HCT116 (cell line): ENCODE data around the gene P4HB. TPM values are rescaled to one million over a fixed set of nuclear protein-coding genes. Genes with fewer than 3 reads are reported as not detected.
A peak's percentile ranks its signal among the peaks of the same experiment; 100 is the strongest.

Source experiments
- ATAC-seq: fragments of 200-7000 bp; cut with Tn5 transposase; 2 replicates; pipeline ENCODE4 v1.9.1; 2020; ENCODE audit warnings: mild to moderate bottlenecking, moderate library complexity
- BruUV-seq: library from RNA; stranded (reverse); fragments of 400-500 nt; replicated peaks from 2 replicates; lab custom pipeline; 2021; lab: Mats Ljungman, UMichigan
- CTCF ChIA-PET: fragments of 300-600 bp; sonication (Branson Sonifier 250); formaldehyde crosslinking; loops from one replicate; lab custom pipeline; 2021; ENCODE audit warnings: antibody characterized with exemption; lab: Charles Lee
- POLR2A ChIA-PET: fragments of 300-600, 350-600 bp; sonication (Branson Sonifier 250); formaldehyde crosslinking; loops from one replicate; lab custom pipeline; 2021; ENCODE audit warnings: antibody characterized with exemption; lab: Charles Lee
- RAD21 ChIA-PET, 2 experiments: fragments of 300-600 bp; sonication (Branson Sonifier 250); formaldehyde crosslinking; loops; one replicate each; lab custom pipeline; 2023; ENCODE audit warnings: low total read pairs in 2 of 2; ENCODE audit not compliant: uncharacterized antibody in 2 of 2, unreplicated experiment in 2 of 2, low non-redundant PET in 1 of 2; lab: Charles Lee
- DNase-seq: peaks from one replicate; pipeline ENCODE4 v3.0.0-alpha.2; 2010; ENCODE audit warnings: low read depth, low spot score
- H2AFZ ChIP-seq: fragments of 200-600 bp; shearing (Covaris generic), sonication (generic); 2 replicates; pipeline ENCODE4 v1.6.1; 2017; ENCODE audit warnings: low read depth, mixed run types, mixed read lengths, antibody characterized with exemption, low read length; ENCODE audit not compliant: poor library complexity, severe bottlenecking
- H3K27ac ChIP-seq: 2 replicates; pipeline ENCODE4 v1.5.1; 2012; ENCODE audit warnings: low read depth, low read length
- H3K27me3 ChIP-seq: fragments of 200-600 bp; sonication (generic); 2 replicates; pipeline ENCODE4 v1.6.1; 2016; ENCODE audit warnings: mixed run types, low read length, mixed read lengths; ENCODE audit not compliant: insufficient read depth
- H3K36me3 ChIP-seq, 2 experiments: fragments of 200-500 bp in 1 of 2; fragments of 200-600 bp in 1 of 2; sonication (Bioruptor generic) in 1 of 2; sonication (generic) in 1 of 2; 2 replicates each; pipeline versions ENCODE4 v1.5.1 to v1.6.1; 2014 to 2016; ENCODE audit warnings: low read length in 2 of 2, inconsistent platforms in 1 of 2, mixed read lengths in 1 of 2, mixed run types in 1 of 2; ENCODE audit not compliant: insufficient read depth in 2 of 2, control insufficient read depth in 1 of 2
- H3K4me1 ChIP-seq, 2 experiments: fragments of 200-600 bp in 1 of 2; sonication (generic) in 1 of 2; 2 replicates each; pipeline versions ENCODE4 v1.5.1 to v1.6.1; 2012 to 2017; ENCODE audit warnings: low read length in 2 of 2, inconsistent platforms in 1 of 2, mild to moderate bottlenecking in 1 of 2, mixed read lengths in 1 of 2, mixed run types in 1 of 2, moderate library complexity in 1 of 2; ENCODE audit not compliant: insufficient read depth in 2 of 2, control insufficient read depth in 1 of 2
- H3K4me2 ChIP-seq: fragments of 200-600 bp; sonication (generic); 2 replicates; pipeline ENCODE4 v1.6.1; 2017; ENCODE audit warnings: mixed run types, low read length, mixed read lengths
- H3K4me3 ChIP-seq, 2 experiments: fragments of 200-600 bp in 1 of 2; sonication (generic) in 1 of 2; replicated peaks in 1 of 2; 2 replicates each; pipeline ENCODE4 v1.5.1; 2011 to 2016; ENCODE audit warnings: low read length in 2 of 2, control low read depth in 1 of 2, low read depth in 1 of 2, mild to moderate bottlenecking in 1 of 2, mixed read lengths in 1 of 2, mixed run types in 1 of 2
- H3K79me2 ChIP-seq: fragments of 200-600 bp; sonication (generic); 2 replicates; pipeline ENCODE4 v1.6.1; 2017; ENCODE audit warnings: mild to moderate bottlenecking, mixed run types, low read length, moderate library complexity, mixed read lengths; ENCODE audit not compliant: insufficient read depth
- H3K9ac ChIP-seq: fragments of 200-600 bp; sonication (generic); 2 replicates; pipeline ENCODE4 v1.6.1; 2016; ENCODE audit warnings: low read length, mixed read lengths
- H3K9me2 ChIP-seq: fragments of 200-600 bp; sonication (generic), shearing (Covaris generic); 2 replicates; pipeline ENCODE4 v1.6.1; 2017; ENCODE audit warnings: mixed run types, mild to moderate bottlenecking, moderate library complexity; ENCODE audit not compliant: insufficient read depth
- H3K9me3 ChIP-seq, 2 experiments: fragments of 200-500 bp in 1 of 2; fragments of 200-600 bp in 1 of 2; sonication (Bioruptor generic) in 1 of 2; sonication (generic) in 1 of 2; 2 replicates each; pipeline ENCODE4 v1.6.1; 2014 to 2017; ENCODE audit warnings: low read length in 2 of 2, mixed read lengths in 2 of 2, inconsistent platforms in 1 of 2, low read depth in 1 of 2, mild to moderate bottlenecking in 1 of 2, mixed run types in 1 of 2, moderate library complexity in 1 of 2; ENCODE audit not compliant: control insufficient read depth in 1 of 2, insufficient read depth in 1 of 2
- H4K20me1 ChIP-seq: fragments of 200-600 bp; sonication (generic), shearing (Covaris generic); 2 replicates; pipeline ENCODE4 v1.6.1; 2017; ENCODE audit warnings: mixed run types, mild to moderate bottlenecking, moderate library complexity; ENCODE audit not compliant: insufficient read depth
- CTCF ChIP-seq, 3 experiments: fragments of 200-600 bp in 1 of 3; sonication (generic) in 1 of 3; IDR thresholded peaks in 2 of 3; conservative IDR thresholded peaks in 1 of 3; 2 replicates each; pipeline ENCODE4 v1.5.1; 2012 to 2017; ENCODE audit warnings: low read depth in 2 of 3, low read length in 2 of 3, antibody characterized with exemption in 1 of 3, borderline replicate concordance in 1 of 3, control low read depth in 1 of 3, mild to moderate bottlenecking in 1 of 3, mixed read lengths in 1 of 3, mixed run types in 1 of 3, moderate library complexity in 1 of 3; ENCODE audit not compliant: insufficient read depth in 1 of 3
- EGR1 ChIP-seq: IDR thresholded peaks from 2 replicates; pipeline ENCODE4 v1.6.1; 2012; ENCODE audit warnings: low read depth
- FOSL1 ChIP-seq: IDR thresholded peaks from 2 replicates; pipeline ENCODE4 v1.6.1; 2012; ENCODE audit warnings: low read depth
- POLR2AphosphoS5 ChIP-seq: IDR thresholded peaks from 2 replicates; pipeline ENCODE4 v1.6.1; 2011; ENCODE audit warnings: mild to moderate bottlenecking, low read depth, low read length, moderate library complexity
- RAD21 ChIP-seq: IDR thresholded peaks from 2 replicates; pipeline ENCODE4 v1.6.1; 2012; ENCODE audit warnings: low read depth, mild to moderate bottlenecking
- SIN3A ChIP-seq: IDR thresholded peaks from 2 replicates; pipeline ENCODE4 v1.6.1; 2012; ENCODE audit warnings: low read depth
- SP1 ChIP-seq: IDR thresholded peaks from 2 replicates; pipeline ENCODE4 v1.6.1; 2012; ENCODE audit warnings: low read depth
- YY1 ChIP-seq: IDR thresholded peaks from 2 replicates; pipeline ENCODE4 v1.6.1; 2011; ENCODE audit warnings: low read length, low read depth, moderate library complexity, mild to moderate bottlenecking; ENCODE audit not compliant: insufficient replicate concordance; ENCODE audit errors: extremely low read depth
- ZFX ChIP-seq: fragments of 450-650 bp; IDR thresholded peaks from 2 replicates; pipeline ENCODE4 v1.6.1; 2017
- intact Hi-C: fragments of 100-400 bp; cut with micrococcal nuclease; formaldehyde crosslinking; loops from 2 replicates; pipeline ENCODE4 v1.10.0; 2022
- total RNA-seq: library from RNA; stranded (reverse); gene quantifications from one replicate; pipeline ENCODE4 v1.2.1, GENCODE V29; 2021; ENCODE audit not compliant: unreplicated experiment
- TF ChIP-seq, protein P1 (sequence below): IDR thresholded peaks from 2 replicates; pipeline ENCODE4 v1.6.1; 2012; ENCODE audit warnings: low read depth

Gene P4HB
- total RNA-seq, 1 experiment from 2014 or later, result 1,043 TPM

GRCh38 chr17:81845881-81846742 is 14.2 kb downstream of the P4HB start:
- no peak overlapping the region for H3K4me3 ChIP-seq
- no peaks in the 10 kb centered on the region for H3K9me2 ChIP-seq
- ChIA-PET POLR2A (no interaction called here), CTCF (no interaction called here), RAD21 (no interaction called here)
- H3K4me2 ChIP-seq, result no peak overlapping the region
- no peak for DNase-seq
- H3K36me3 ChIP-seq, result peaks cover 46 to 51% of the 10 kb centered on the region in 2 experiments; a peak in 3 of 4 replicates
- TF ChIP-seq EGR1 (no peak), CTCF (IDR thresholded peaks at IDR 0.05 in 2 of 3, conservative IDR thresholded peaks at IDR 0.05 in 1 of 3; ENCODE audit: borderline replicate concordance in 1 of 3, insufficient read depth in 1 of 3, low read depth in 2 of 3, low read length in 2 of 3) (no peak), FOSL1 (no peak), SP1 (no peak), POLR2AphosphoS5 (0 out of 2 replicates have a peak, but pooled peaks have one; percentile 0)
- peaks cover 8% of the 10 kb centered on the region; the same call in 1 of the 2 replicates for H3K79me2 ChIP-seq
- no peaks in the 10 kb centered on the region for H3K27me3 ChIP-seq
- no peaks in the 10 kb centered on the region for H3K9me3 ChIP-seq
- no peak for ATAC-seq
- no TSS peak for BruUV-seq
- no peak overlapping the region for H3K27ac ChIP-seq
- intact Hi-C loops, result no loop called here
- no peaks in the 10 kb centered on the region for H3K4me1 ChIP-seq
- no peak overlapping the region for H2AFZ ChIP-seq
- no peaks in the 10 kb centered on the region for H4K20me1 ChIP-seq
- no peak overlapping the region for H3K9ac ChIP-seq

DNA sequence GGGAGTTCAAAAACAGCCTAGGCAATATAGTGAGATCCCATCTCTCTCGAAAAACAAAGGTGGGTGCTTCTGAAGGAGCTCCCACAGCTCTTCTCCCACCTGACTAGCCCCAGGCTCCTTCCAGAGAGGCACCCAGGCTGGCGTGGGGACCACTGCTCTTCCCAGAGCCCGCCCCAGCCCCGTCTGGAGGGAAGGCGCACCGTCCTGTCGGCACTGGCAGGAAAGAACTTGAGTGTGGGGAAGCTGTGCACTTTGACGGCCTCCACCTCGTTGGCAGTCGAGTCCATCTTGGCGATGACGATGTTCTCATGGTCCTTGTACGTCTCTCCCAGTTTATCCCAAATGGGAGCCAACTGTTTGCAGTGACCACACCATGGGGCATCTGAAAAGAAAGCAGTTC is 15.0 kb downstream of the P4HB start:
- H4K20me1 ChIP-seq, result no peaks in the 10 kb centered on the region
- DNase-seq (no peak), ATAC-seq (no peak)
- intact Hi-C loops, result no loop called here
- H2AFZ ChIP-seq, result no peak overlapping the region
- H3K4me3 ChIP-seq, result no peak overlapping the region
- POLR2A ChIA-PET, result no interaction called here
- no peak overlapping the region for H3K9ac ChIP-seq
- CTCF ChIA-PET, result no interaction called here
- H3K36me3 ChIP-seq, result peaks cover 42 to 50% of the 10 kb centered on the region in 2 experiments; a peak in 3 of 4 replicates
- no peaks in the 10 kb centered on the region for H3K4me1 ChIP-seq
- H3K27ac ChIP-seq, result no peak overlapping the region
- H3K9me3 ChIP-seq, result no peaks in the 10 kb centered on the region
- no TSS peak for BruUV-seq
- H3K4me2 ChIP-seq, result no peak overlapping the region
- RAD21 ChIA-PET, result no interaction called here
- no peaks in the 10 kb centered on the region for H3K9me2 ChIP-seq
- H3K79me2 ChIP-seq, result 0 out of 2 replicates have a peak, but pooled peaks cover under 1% of the 10 kb centered on the region
- no peaks in the 10 kb centered on the region for H3K27me3 ChIP-seq
- TF ChIP-seq CTCF (IDR thresholded peaks at IDR 0.05 in 2 of 3, conservative IDR thresholded peaks at IDR 0.05 in 1 of 3; ENCODE audit: borderline replicate concordance in 1 of 3, insufficient read depth in 1 of 3, low read depth in 2 of 3, low read length in 2 of 3) (no peak), YY1 (no peak), ZFX (no peak), RAD21 (no peak), SIN3A (no peak)
- TF ChIP-seq, protein P1, sequence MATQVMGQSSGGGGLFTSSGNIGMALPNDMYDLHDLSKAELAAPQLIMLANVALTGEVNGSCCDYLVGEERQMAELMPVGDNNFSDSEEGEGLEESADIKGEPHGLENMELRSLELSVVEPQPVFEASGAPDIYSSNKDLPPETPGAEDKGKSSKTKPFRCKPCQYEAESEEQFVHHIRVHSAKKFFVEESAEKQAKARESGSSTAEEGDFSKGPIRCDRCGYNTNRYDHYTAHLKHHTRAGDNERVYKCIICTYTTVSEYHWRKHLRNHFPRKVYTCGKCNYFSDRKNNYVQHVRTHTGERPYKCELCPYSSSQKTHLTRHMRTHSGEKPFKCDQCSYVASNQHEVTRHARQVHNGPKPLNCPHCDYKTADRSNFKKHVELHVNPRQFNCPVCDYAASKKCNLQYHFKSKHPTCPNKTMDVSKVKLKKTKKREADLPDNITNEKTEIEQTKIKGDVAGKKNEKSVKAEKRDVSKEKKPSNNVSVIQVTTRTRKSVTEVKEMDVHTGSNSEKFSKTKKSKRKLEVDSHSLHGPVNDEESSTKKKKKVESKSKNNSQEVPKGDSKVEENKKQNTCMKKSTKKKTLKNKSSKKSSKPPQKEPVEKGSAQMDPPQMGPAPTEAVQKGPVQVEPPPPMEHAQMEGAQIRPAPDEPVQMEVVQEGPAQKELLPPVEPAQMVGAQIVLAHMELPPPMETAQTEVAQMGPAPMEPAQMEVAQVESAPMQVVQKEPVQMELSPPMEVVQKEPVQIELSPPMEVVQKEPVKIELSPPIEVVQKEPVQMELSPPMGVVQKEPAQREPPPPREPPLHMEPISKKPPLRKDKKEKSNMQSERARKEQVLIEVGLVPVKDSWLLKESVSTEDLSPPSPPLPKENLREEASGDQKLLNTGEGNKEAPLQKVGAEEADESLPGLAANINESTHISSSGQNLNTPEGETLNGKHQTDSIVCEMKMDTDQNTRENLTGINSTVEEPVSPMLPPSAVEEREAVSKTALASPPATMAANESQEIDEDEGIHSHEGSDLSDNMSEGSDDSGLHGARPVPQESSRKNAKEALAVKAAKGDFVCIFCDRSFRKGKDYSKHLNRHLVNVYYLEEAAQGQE, result no peak
